Immature natural killer cell (primary cell): ENCODE results near the gene MED13. TPM values are rescaled to one million over a fixed set of nuclear protein-coding genes. Genes with fewer than 3 reads are reported as not detected.

Experiments used
- polyA plus RNA-seq, 3 donors: library from polyadenylated mRNA; unstranded; fragments of 300-500 nt; fragmentation: Illumina TruSeq; gene quantifications; one replicate each; pipeline ENCODE4 v1.2.3, GENCODE V29; 2021

The MED13 gene
- polyA plus RNA-seq, 3 donors from 2014 or later, result 0.30 to 5.1 (median 4.5) TPM

Other genes starting within 250 kb of the MED13 start
- gene BRIP1, start 201.8 kb downstream of the MED13 start, polyA plus RNA-seq, result 1 to 10 TPM in 1 of 3 donors, under 1 TPM in 2; 0.68 to 2.4 (median 0.72) TPM
- 1 to 10 TPM; 2.3 to 5.9 (median 3.2) TPM for gene INTS2, start 137.3 kb downstream of the MED13 start, polyA plus RNA-seq